HG02678 (cell line): ENCODE data around the gene GNB4.

Experiments used
- ATAC-seq: cut with Tn5 transposase; IDR thresholded peaks from one replicate; pipeline ENCODE4 v1.9.1; 2021; ENCODE audit warnings: mild to moderate bottlenecking, moderate library complexity; ENCODE audit not compliant: unreplicated experiment

The GNB4 gene

DNA sequence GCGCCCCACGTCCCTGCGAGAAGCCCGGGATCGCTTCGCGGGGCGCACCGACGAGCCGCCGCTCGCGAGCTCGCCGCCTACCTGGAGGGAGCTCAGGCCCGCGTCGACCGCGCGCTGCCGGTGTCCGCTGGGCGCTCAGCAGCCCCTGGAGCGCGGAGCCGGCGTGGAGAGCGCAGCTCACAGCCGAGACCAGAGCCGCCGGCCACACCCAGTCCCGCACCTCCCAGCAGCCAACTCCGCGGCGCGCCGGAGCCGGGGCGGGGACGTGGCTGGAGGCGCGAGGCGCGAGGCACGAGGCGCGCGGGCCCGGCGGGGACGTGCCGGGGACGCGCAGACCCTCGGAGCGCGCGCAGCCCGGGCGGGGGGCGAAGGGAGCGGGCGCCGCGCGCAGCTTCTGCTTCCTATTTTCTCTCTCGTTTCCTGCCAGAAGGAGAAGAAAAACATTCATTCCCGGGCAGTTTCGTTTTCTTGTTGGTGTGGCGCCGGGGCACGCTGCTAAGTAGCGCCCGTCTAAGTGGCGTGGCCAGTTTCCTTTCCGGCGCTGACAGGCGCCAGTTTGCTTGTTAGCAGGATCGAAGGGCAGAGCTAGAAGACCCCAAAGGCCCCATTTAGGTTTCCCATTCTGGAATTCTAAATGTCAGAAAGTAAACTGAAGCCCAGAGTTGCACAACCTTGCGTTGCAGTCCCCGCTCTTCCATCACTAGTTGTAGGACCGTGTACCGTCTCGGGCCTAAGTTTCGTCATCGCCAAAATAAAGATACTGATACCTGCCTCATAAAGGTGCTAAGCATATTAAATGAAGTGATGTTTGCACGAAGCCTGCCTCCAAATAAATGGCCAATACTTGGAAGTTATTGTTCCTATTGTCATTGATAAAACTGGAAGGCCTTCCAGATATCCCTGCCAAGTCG, at the start of gene GNB4:
TSS of gene GNB4 (minus strand) at position 206 of the 911 bp plus-strand sequence. CDS start 25,270 bp downstream, outside the sequence.
- ATAC-seq = peak; percentile 79

DNA sequence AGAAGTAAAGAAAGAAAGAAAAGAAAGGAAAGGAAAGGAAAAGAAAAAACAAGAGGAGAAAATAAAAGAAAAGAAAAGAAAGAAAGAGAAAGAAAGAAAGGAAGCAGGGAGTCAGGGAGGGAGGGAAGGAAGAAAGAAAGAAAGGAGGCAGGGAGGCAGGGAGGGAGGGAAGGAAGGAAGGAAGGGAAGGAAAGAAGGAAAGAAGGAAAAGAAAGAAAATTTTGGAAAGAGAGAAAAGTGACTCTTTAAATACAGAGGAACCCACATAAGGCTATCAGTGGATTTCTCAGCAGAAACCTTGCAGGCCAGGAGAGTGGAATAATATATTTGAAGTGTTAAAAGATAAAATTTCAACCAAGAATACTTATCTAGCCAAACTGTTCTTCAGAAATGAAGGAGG, 44.2 kb upstream of the GNB4 start:
- ATAC-seq = no peak

DNA sequence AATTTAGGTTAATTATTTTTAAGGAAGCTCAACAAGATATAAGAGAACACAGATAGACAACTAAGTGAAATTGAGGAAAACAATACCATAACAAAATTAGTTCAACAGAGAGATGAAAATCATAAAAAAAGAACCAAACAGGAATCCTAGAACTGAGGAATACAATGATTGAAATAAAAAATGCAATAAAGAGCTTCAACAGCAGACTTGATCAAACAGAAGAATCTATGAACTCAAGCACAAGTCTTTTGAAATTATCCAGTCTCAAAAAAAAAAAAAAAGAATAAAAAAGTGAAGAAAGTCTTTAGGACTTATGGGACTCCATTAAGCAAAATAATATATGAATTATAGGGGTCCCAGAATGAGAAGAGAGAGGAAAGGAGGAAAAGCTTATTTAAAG, 42.0 kb upstream of the GNB4 start:
- no peak for ATAC-seq

DNA sequence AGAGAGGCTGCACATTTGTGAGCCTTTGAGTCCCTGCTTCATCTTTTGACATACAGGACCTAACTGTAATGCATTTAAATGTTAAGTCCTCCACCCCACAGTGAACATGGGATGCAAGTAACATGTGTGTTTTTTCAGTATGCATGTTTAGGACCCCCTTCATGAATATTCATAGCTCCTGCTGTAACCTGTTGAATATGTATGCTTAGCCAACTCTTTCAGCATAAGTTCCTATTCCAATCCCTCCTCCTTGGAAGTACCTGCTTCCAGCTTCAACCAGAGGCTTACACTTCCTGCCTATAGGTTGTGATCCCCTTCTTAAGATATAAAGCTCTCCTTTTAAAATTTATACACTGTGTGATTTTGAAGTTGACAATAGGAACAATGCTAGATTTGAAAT, 36.9 kb upstream of the GNB4 start:
- no peak for ATAC-seq

DNA sequence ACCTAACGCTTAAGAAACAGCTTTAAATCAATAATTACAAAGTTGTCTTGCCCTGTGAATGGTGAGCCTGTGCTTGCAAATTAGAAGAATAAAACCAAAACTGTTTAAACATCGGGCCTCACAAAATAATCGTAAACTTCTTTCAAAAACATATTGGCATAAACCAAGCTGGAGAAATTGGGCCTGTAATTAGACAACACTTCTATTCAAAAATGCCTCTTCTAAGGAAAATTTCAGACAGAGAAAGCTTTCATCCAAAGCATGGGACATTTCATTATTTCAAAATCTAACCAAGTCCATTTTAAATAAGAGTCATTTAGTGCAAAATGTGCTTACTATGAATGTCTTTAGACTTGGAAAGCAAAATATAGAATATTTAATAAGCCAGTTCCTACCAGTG, 35.5 kb upstream of the GNB4 start:
- ATAC-seq = no peak

DNA sequence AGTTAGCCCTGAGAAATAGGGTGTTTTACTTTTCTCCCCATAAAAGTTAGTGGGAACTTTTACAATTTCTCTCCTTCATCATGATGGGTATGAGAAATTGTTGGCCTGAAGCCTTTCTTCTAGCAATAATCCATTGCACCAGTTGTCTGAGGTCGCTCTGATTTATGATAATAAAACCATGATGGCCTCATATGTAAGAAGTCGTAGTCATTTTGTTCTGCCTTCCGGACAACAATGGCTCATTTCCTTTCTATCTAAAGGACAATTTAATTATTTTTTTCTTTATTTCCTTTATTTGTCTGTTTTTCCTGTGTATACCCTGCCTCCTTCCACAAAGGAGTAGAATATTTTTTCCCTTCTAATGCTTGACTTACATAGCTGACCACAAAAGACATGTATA, 31.6 kb upstream of the GNB4 start:
- no peak for ATAC-seq

DNA sequence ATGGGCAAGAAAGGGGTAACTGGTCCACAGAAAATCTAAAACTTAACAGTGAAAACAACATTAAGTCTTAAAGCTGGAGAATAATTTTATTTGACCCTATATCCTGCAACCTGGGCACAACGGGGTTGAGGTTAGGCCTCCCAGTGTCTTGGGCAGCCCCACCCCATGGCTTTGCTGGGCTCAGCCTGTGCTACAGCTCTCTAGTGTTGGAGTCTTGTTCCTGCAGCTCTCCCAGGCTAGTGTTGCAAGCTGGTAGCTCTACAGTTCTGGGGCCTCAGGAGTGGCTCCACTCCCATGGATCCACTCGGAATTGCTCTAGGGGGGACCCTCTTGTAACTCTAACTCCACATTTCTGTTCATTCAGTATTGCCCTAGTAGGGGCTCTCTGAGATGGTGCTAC, 24.9 kb upstream of the GNB4 start:
- no peak for ATAC-seq

DNA sequence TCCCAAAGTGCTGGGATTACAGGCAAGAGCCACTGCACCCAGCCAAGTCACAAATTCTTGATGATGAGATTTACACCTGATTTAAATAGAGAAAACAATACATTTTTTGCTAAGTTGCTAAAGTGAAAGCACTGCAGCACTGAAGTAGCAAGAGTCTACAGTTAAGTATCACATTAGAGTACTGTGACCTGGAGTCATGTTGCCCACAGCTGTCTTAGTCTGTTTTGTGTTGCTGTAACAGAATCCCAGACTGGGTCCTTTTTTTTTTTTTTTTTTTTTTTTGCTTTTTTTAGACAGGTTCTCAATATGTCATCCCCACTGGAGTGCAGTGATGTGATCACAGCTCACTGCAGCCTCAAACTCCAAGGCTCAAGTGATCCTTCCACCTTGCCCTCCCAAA, 23.2 kb upstream of the GNB4 start:
- no peak for ATAC-seq

DNA sequence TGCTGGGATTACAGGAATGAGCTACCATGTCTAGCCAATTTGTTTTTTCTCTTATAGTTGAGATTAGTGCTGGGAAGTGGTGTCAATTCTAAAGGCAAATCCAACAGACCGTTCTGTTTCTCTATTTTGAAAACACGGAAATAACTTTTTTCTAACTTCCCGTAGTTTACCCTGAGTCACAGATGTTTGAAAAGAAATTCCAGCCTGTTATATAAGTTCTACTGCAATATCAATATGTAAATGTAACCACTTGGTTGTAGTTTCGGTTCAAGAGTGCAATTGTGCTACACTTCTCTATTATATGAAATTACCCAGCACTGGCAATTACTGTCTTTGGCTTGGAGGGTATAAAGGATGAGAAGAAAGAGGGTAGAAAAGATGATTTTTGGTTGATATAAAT, 22.3 kb upstream of the GNB4 start:
- ATAC-seq = no peak

DNA sequence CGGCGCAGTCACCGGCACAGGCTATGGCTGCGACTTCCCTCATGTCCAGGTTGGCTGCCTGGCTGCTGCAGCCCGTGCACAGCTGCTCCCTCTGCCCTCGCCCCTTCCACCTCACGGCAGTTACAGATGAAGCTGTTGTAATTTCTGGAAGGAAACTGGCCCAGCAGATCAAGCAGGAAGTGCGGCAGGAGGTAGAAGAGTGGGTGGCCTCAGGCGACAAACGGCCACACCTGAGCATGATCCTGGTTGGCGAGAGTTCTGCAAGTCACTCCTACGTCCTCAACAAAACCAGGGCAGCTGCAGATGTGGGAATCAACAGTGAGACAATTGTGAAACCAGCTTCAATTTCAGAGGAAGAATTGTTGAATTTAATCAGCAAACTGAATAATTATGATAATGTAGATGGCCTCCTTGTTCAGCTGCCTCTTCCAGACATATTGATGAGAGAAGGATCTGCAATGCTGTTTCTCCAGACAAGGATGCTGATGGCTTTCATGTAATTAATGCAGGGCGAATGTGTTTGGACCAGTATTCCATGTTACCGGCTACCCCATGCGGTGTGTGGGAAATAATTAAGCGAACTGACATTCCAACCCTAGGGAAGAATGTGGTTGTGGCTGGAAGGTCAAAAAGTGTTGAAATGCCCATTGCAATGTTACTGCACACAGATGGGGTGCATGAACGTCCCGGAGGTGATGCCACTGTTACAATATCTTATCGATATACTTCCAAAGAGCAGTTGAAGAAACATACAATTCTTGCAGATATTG, 13.2 kb upstream of the GNB4 start:
- ATAC-seq = peak; percentile 55

DNA sequence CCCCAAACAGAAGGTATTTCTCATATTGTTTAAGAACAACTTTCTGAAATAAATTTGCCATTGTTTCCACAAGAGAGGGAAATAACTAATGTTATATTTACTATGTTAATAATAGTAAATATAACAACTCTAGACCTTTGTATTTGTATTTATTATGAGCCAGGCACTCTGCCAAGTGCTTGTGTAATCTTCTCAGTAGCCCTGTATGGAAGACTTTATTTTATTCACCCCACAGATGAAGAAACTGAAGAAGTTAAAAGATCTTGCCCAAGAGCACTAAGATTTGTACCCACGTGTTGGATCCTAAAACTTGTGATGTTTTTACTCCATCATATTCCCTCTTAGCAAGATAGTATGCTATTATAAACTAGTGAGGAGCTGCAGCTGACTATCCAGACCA, 12.0 kb upstream of the GNB4 start:
- no peak for ATAC-seq

DNA sequence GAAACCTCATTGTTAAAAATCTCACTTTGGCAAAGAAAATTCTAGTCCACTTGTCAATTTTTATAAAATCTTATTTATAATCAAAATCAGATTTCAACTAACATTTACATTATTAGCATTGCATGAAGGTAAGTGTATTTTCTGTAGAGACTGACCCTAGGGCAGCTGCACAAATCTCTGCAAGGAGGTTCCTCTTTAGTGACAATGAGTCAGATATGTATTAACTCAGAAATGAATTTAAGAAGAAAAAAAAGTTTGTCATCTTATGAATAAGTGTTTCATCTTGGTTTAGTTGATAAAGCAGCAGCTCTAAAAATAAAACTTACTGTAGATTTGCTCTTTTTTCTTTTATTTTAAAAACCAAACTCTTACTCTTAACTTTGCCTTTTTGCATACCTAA, 9.0 kb upstream of the GNB4 start:
- no peak for ATAC-seq

DNA sequence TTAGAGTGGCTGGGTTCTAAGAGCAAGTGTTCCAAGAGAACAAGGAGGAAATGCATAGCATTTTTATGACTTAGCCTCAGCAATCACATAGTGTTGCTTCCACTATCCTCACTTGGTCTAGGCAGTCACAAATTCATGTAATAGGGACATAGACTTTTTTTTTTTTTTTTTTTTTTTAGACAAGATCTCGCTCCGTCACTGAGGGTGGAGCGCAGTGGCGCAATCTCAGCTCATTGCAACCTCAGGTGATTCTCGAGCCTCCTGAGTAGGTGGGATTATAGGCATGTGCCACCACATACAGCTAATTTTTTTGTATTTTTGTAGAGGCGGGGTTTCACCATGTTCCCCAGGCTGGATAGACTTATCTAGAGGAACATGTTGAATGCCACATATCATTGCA, 4.7 kb upstream of the GNB4 start:
- ATAC-seq = no peak

DNA sequence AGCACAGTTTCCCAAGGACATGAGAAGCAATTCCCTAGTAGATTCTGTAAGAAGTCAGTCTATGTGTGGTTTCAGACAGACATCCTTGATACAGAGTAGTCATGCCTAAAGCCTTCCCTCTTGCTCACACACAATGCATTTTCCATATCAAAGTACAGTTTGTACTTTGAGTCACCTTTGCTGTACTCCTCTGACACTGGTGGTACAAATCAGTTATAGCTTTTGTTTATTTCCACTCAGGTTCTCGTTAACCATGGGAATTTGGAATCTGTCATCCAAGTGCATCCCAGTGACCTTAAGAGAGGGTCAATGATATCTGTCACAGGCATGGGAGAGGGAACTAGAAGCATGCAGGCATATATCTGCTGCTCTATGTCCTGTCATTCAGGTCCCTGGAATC, 3.6 kb upstream of the GNB4 start:
- no peak for ATAC-seq

DNA sequence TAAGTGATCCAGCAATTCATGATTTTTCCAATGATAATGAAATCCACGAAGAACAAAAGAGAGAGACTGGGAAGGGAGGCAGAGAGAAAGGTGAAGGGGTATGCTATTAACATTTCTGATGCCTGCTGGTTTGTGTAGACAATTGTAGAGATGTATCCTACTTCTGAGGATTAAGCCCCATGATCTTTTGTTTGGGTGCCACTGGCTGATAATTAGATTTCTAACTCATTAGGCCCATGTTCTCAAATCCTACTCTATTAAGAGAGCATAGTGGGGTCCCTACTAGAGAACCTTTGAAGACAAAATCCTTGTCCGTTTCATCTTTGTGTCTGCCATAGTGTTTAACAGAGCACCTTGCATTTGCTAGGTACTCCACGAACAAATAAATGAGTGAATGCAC, 2.7 kb upstream of the GNB4 start:
- no peak for ATAC-seq

DNA sequence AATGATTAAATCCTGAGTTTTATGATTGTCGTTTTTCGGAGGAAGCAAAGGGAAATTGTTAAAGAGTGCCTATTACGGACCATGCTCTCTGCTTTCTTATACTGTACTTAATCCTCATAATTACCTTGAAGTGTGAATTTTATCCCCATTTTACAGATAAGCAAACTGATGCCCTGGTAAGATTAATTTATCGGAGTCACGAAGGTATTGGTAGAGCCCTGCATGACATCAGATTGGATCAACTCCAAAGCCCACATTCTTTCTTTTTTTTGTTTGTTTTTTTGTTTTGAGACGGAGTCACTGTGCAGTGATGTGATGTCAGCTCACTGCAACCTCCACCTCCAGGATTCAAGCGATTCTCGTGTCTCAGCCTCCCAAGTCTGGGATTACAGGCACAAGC, 1.6 kb upstream of the GNB4 start:
- no peak for ATAC-seq

DNA sequence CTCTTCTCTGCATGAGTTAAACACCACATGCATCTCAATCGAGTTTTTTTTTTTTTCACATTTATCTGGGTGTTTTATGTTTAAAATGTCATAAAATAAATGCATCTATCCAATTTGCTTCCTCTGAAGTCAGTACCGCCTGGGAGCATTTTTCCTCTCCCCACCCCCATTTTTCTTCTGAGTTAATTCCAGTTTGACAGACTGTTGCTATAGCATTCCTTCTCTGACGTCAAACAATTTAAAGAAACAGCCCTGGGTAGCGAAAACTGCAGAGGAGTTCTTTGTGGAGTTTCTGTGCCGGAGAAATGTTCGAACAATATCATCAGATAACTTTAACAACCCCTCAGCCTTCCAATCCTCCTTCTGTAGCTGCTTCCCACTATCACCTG, 900 bp upstream of the GNB4 start:
- no peak for ATAC-seq

DNA sequence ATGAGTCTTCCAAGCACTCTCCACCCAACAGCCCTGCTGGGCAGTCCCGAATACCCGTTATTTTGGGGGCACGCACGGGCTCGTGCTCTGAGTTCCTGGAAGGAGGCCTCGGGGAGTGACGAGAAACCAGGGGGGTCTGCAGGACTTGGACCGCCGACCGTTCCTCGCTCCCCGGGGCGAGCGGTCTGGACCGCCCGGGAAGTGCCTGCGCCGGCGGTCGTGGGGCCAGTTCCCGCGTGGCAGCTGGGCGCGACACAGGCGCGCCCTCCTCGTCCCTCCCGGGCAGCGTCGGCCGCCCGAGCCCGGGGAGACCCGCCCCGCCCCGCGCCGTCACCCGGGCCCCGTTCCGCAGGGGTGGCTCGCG, 387 bp downstream of the GNB4 start:
- ATAC-seq = peak; percentile 46

DNA sequence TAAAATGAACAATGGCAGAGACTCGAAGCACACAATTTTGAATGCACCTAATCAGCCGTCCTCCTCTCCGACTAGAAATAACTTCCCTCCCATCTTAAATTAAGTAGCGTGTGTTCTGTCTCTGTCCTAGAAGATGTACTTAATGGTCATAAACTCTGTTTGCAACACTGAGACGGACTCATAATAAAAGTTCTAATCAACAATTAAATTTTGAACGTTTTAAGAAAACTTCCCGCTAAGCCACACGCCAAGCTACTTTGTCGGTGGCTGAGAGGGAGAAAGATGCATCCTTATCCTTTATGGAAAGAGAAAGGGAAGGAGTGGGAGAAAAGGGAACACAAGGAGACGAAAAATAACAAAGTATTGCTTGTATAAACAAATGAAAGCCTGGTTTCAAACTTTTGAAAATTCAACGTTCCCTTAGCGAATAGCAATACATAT, 989 bp downstream of the GNB4 start:
- no peak for ATAC-seq

DNA sequence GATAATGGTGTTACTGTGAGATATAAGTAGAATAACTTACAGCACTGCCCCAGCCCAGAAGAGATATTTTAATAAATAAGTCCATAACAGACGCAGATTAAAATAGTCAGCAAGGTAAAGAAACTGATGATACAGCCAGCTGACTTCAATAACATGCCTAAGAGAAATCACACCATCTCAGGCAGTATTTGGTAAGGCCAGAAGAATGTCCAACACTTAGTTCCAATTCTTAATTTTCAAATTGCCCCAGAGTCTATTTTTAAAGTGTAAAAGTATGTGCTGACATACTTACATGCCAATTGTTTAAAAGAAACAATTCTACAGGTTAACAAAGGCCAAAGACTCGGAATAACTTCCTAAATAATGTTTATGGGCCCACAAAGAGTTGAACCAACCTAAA, 1.6 kb downstream of the GNB4 start:
- ATAC-seq = no peak

DNA sequence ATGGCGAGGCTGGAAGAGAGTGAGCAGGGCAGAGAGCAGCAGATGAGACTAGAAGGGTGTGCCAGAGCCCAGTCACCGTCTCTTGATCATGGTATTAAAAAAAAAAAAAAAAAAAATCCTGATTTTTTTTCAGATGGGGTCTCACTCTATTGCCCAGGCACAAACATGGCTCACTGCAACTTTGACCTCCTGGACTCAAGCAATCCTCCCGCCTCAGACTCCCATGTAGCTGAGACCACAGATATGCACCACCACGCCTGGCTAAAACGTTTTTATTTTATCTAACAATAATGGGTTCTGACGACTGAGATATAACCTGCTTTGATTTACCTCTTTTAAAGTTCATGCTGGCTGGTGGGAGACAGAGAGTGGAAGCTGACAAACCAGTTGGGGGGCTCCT, 4.0 kb downstream of the GNB4 start:
- ATAC-seq = no peak

DNA sequence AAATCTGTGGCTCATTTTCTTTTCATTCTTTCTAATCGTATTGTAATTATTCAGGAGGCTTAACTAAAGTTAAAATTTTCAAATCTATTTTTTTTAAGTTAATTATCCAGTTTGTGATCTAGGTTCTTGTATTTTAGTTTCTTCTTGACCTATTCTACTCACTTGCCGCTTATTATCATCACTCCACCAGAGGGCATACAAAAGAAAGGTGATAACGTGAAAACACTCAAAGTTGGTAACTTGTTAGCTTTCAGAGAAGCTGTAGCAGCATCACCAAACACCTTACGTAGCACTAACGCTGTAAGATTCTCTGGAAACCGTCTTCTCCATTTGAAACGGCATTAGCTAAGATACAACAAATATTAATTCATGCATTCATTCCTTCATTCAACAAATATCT, 4.8 kb downstream of the GNB4 start:
- no peak for ATAC-seq
